SK-N-SH (cell line): ENCODE data around the gene CARM1. TPM values are rescaled to one million over a fixed set of nuclear protein-coding genes. Genes with fewer than 3 reads are reported as not detected.

Source experiments
- CTCF ChIA-PET: fragments of 300-600, 350-600 bp; formaldehyde crosslinking; extraction: SDS; loops from one replicate; lab custom pipeline; 2021; lab: Yijun Ruan, JAX
- POLR2A ChIA-PET: fragments of 350-600 bp; sonication (Branson Sonifier 250); formaldehyde crosslinking; extraction: SDS; loops from one replicate; lab custom pipeline; 2020; ENCODE audit warnings: antibody characterized with exemption, inconsistent platforms; lab: Yijun Ruan, JAX
- DNase-seq: peaks from one replicate; pipeline ENCODE4 v3.0.0; 2012
- H2AFZ ChIP-seq: fragments of 200-600 bp; sonication (generic); 2 replicates; pipeline ENCODE4 v1.8.1; 2016; ENCODE audit warnings: antibody characterized with exemption, mild to moderate bottlenecking, low read depth
- H3F3A ChIP-seq: fragments of 200-600 bp; sonication (generic); replicated peaks from 2 replicates; pipeline ENCODE3; 2016; ENCODE audit warnings: antibody characterized with exemption, mild to moderate bottlenecking; ENCODE audit not compliant: insufficient read depth
- H3K27ac ChIP-seq, 2 experiments: fragments of 200-500 bp in 1 of 2; fragments of 200-600 bp in 1 of 2; sonication (Bioruptor generic) in 1 of 2; sonication (generic), shearing (Covaris generic) in 1 of 2; 2 replicates each; pipeline versions ENCODE4 v1.5.1 to v1.6.1; 2014 to 2016; ENCODE audit warnings: low read depth in 2 of 2, inconsistent platforms in 1 of 2, low read length in 1 of 2, mild to moderate bottlenecking in 1 of 2, mixed read lengths in 1 of 2
- H3K27me3 ChIP-seq: fragments of 200-600 bp; sonication (generic), shearing (Covaris generic); 2 replicates; pipeline ENCODE4 v1.6.1; 2016; ENCODE audit warnings: mixed run types; ENCODE audit not compliant: insufficient read depth
- H3K36me3 ChIP-seq, 2 experiments: fragments of 200-500 bp in 1 of 2; fragments of 200-600 bp in 1 of 2; sonication (Bioruptor generic) in 1 of 2; sonication (generic) in 1 of 2; replicated peaks in 1 of 2; 2 replicates each; pipeline versions ENCODE3 to v1.5.1; 2014 to 2016; ENCODE audit warnings: low read length in 1 of 2, mild to moderate bottlenecking in 1 of 2; ENCODE audit not compliant: insufficient read depth in 2 of 2, control insufficient read depth in 1 of 2
- H3K4me1 ChIP-seq, 2 experiments: fragments of 200-500 bp in 1 of 2; fragments of 200-600 bp in 1 of 2; sonication (Bioruptor generic) in 1 of 2; sonication (generic), shearing (Covaris generic) in 1 of 2; 2 replicates each; pipeline versions ENCODE4 v1.5.1 to v1.6.1; 2014 to 2016; ENCODE audit warnings: low read depth in 1 of 2, low read length in 1 of 2, mixed run types in 1 of 2; ENCODE audit not compliant: insufficient read depth in 2 of 2, control insufficient read depth in 1 of 2
- H3K4me2 ChIP-seq: fragments of 200-600 bp; sonication (generic), shearing (Covaris generic); 2 replicates; pipeline ENCODE4 v1.6.1; 2017; ENCODE audit warnings: mixed run types
- H3K4me3 ChIP-seq, 2 experiments: fragments of 200-500 bp in 1 of 2; fragments of 200-600 bp in 1 of 2; sonication (Bioruptor generic) in 1 of 2; sonication (generic), shearing (Covaris generic) in 1 of 2; 2 replicates each; pipeline versions ENCODE4 v1.5.1 to v1.8.1; 2014 to 2016; ENCODE audit warnings: low read depth in 2 of 2, inconsistent platforms in 1 of 2, low read length in 1 of 2, mild to moderate bottlenecking in 1 of 2, mixed read lengths in 1 of 2, moderate library complexity in 1 of 2
- H3K79me2 ChIP-seq: fragments of 200-600 bp; sonication (generic); 2 replicates; pipeline ENCODE4 v1.8.1; 2017; ENCODE audit warnings: mild to moderate bottlenecking; ENCODE audit not compliant: insufficient read depth
- H3K9ac ChIP-seq: fragments of 200-600 bp; sonication (generic); 2 replicates; pipeline ENCODE4 v1.6.1; 2017; ENCODE audit warnings: mixed run types
- H3K9me2 ChIP-seq: fragments of 200-600 bp; sonication (generic); 2 replicates; pipeline ENCODE4 v1.6.1; 2017; ENCODE audit warnings: mixed run types
- H3K9me3 ChIP-seq: fragments of 200-600 bp; sonication (generic); 2 replicates; pipeline ENCODE4 v1.6.1; 2017; ENCODE audit warnings: mixed run types, mild to moderate bottlenecking, moderate library complexity
- H4K20me1 ChIP-seq: fragments of 200-600 bp; sonication (generic); 2 replicates; pipeline ENCODE4 v1.6.1; 2017; ENCODE audit warnings: mild to moderate bottlenecking, mixed run types; ENCODE audit not compliant: insufficient read depth
- ELF1 ChIP-seq: IDR thresholded peaks from 2 replicates; pipeline ENCODE4 v1.4.0; 2012
- FOXM1 ChIP-seq: IDR thresholded peaks from 2 replicates; pipeline ENCODE4 v1.4.0; 2012; ENCODE audit warnings: low read depth, mild to moderate bottlenecking
- GABPA ChIP-seq: IDR thresholded peaks from 2 replicates; pipeline ENCODE4 v1.4.0; 2012; ENCODE audit warnings: low read depth, mild to moderate bottlenecking
- GATA2 ChIP-seq: sonication (generic); formaldehyde crosslinking; IDR thresholded peaks from 2 replicates; pipeline ENCODE4 v1.5.0; 2020; ENCODE audit warnings: mild to moderate bottlenecking, missing genetic modification reagents
- JUND ChIP-seq: IDR thresholded peaks from 2 replicates; pipeline ENCODE4 v1.4.0; 2012
- MXI1 ChIP-seq: IDR thresholded peaks from 2 replicates; pipeline ENCODE4 v1.6.1; 2012; ENCODE audit warnings: mild to moderate bottlenecking, low read depth, low read length, improper control_type of control experiment
- NRF1 ChIP-seq: IDR thresholded peaks from 2 replicates; pipeline ENCODE4 v1.6.1; 2012; ENCODE audit warnings: low read depth, mild to moderate bottlenecking, low read length
- POLR2AphosphoS5 ChIP-seq: IDR thresholded peaks from 2 replicates; pipeline ENCODE4 v1.6.1; 2012; ENCODE audit warnings: low read depth, low read length
- RCOR1 ChIP-seq: fragments of 150-350 bp; IDR thresholded peaks from 2 replicates; pipeline ENCODE4 v1.6.1; 2017; ENCODE audit warnings: antibody characterized with exemption, low read length
- RXRA ChIP-seq: IDR thresholded peaks from 2 replicates; pipeline ENCODE4 v1.4.0; 2012; ENCODE audit warnings: low read depth, mild to moderate bottlenecking, borderline replicate concordance
- SMC3 ChIP-seq: IDR thresholded peaks from 2 replicates; pipeline ENCODE4 v1.6.1; 2012; ENCODE audit warnings: low read depth, low read length, improper control_type of control experiment
- TCF12 ChIP-seq: IDR thresholded peaks from 2 replicates; pipeline ENCODE4 v1.4.0; 2012
- TEAD4 ChIP-seq: IDR thresholded peaks from 2 replicates; pipeline ENCODE4 v1.4.0; 2012; ENCODE audit warnings: mild to moderate bottlenecking, borderline replicate concordance; ENCODE audit not compliant: insufficient read depth
- YY1 ChIP-seq: IDR thresholded peaks from 2 replicates; pipeline ENCODE4 v1.4.0; 2012; ENCODE audit warnings: low read depth, mild to moderate bottlenecking
- WGBS: methylation state at CpG from one replicate; pipeline ENCODE4 v1.1.6; 2017; ENCODE audit warnings: low lambda C conversion rate; 5-methylcytosine and 5-hydroxymethylcytosine counted together
- polyA plus RNA-seq, 3 experiments: library from polyadenylated mRNA; depleted of rRNA; stranded (reverse); fragments of >200 nt; gene quantifications; 2 replicates each; pipeline ENCODE4 v1.2.3, GENCODE V29; 2012
- TF ChIP-seq, protein P1 (sequence below): IDR thresholded peaks from 2 replicates; pipeline ENCODE4 v1.4.0; 2012; ENCODE audit warnings: low read depth
- TF ChIP-seq, protein P2 (sequence below): IDR thresholded peaks from 2 replicates; pipeline ENCODE4 v1.4.0; 2012; ENCODE audit warnings: low read depth, borderline replicate concordance
- TF ChIP-seq, protein P3 (sequence below): IDR thresholded peaks from 2 replicates; pipeline ENCODE4; 2012

The CARM1 gene
- polyA plus RNA-seq, 1 of the 3 experiments (the other 2 are of a cell fraction), result 62.2 TPM

DNA sequence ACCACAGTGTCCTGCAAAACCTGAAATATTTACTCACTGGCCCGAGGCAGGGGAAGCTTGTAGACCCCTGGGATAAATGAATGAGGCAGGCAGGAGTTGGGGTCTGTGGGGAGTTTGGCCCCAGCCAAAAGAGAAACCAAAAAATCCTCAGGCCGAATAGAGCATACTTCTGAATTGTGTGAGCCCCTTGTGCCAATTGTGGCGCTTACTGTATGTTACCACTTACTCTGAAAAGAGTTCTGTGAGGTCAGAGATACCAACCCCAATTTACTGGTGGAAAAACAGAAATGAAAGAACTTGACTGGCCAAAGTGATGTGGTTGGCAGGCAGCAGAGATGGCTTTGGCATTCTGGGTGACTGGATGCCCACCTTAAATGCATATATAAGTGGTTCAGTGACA, 6.9 kb downstream of the CARM1 start:
- no peak overlapping the region for H3K4me3 ChIP-seq
- H3K9ac ChIP-seq, result no peak overlapping the region
- H3K9me2 ChIP-seq, result no peaks in the 10 kb centered on the region
- no peaks in the 10 kb centered on the region for H3K27me3 ChIP-seq
- CTCF ChIA-PET, result interaction anchor here (0.6 to 1.7 kb wide), 4 partner anchors 10 to 226 kb away, joined by 3 to 6 read pairs (median 3); no protein-coding TSS in a partner anchor
- POLR2A ChIA-PET, result no interaction called here
- no peak overlapping the region for H2AFZ ChIP-seq
- 0 out of 4 replicates have a peak overlapping the region, but pooled peaks of 1 of the 2 experiments have one; percentile 11 for H3K27ac ChIP-seq
- no peaks in the 10 kb centered on the region for H3K9me3 ChIP-seq
- no peak for DNase-seq
- H3K4me1 ChIP-seq, result peaks cover 13 to 15% of the 10 kb centered on the region in 2 experiments; a peak in 2 of 4 replicates
- no peak overlapping the region for H3K4me2 ChIP-seq
- peaks cover 64% of the 10 kb centered on the region for H4K20me1 ChIP-seq
- H3F3A ChIP-seq, result no peaks in the 10 kb centered on the region
- no peaks in the 10 kb centered on the region for H3K36me3 ChIP-seq
- H3K79me2 ChIP-seq, result peaks cover 100% of the 10 kb centered on the region
- TF ChIP-seq, protein P1, sequence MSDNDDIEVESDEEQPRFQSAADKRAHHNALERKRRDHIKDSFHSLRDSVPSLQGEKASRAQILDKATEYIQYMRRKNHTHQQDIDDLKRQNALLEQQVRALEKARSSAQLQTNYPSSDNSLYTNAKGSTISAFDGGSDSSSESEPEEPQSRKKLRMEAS, result no peak
- TF ChIP-seq SMC3 (no peak), RXRA (no peak), GABPA (no peak), JUND (no peak), POLR2AphosphoS5 (no peak), RCOR1 (no peak), TEAD4 (no peak), YY1 (no peak), ELF1 (no peak)
- TF ChIP-seq, protein P2, sequence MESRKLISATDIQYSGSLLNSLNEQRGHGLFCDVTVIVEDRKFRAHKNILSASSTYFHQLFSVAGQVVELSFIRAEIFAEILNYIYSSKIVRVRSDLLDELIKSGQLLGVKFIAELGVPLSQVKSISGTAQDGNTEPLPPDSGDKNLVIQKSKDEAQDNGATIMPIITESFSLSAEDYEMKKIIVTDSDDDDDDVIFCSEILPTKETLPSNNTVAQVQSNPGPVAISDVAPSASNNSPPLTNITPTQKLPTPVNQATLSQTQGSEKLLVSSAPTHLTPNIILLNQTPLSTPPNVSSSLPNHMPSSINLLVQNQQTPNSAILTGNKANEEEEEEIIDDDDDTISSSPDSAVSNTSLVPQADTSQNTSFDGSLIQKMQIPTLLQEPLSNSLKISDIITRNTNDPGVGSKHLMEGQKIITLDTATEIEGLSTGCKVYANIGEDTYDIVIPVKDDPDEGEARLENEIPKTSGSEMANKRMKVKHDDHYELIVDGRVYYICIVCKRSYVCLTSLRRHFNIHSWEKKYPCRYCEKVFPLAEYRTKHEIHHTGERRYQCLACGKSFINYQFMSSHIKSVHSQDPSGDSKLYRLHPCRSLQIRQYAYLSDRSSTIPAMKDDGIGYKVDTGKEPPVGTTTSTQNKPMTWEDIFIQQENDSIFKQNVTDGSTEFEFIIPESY, result no peak
- WGBS, result 100% methylated on average over 3 of the region's 3 CpGs

DNA sequence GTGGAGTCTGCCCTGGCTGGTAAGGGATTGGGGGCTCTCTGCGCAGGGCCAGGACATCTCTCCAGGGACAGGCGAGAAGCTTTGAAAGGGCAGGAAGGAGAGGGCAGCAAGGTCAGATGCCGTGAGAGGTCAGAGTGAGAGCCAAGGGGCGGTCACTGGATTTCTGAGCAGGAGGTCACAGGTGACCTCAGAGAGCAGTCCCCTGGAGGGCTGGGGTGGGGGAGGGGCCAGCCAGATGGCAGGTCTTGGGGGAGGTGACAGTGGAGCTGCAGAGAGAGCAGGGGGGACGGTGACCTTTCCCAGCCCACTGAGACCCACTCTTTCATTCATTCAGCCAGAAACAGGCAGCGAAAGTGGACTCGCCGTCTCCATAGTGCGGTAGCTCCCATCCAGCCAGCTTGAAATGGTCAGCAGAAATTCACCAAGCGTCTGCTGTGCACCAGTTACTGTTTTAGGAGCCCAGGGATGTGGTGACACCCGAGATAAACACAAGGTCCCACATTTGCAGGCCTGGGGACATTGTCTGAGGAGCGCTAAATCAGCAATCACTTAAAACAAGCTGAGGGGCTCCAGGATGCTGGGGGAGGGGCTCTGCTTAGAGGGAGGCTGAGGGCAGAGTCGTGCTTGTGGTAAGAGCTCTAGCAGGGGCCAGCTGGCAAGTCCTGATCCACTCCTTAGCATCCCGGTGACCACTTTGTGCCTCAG, 10.2 kb downstream of the CARM1 start:
- DNase-seq, result peak; percentile 45
- H3K36me3 ChIP-seq, result no peaks in the 10 kb centered on the region
- WGBS, result 83% methylated on average over 12 of the region's 14 CpGs
- TF ChIP-seq, protein P3, sequence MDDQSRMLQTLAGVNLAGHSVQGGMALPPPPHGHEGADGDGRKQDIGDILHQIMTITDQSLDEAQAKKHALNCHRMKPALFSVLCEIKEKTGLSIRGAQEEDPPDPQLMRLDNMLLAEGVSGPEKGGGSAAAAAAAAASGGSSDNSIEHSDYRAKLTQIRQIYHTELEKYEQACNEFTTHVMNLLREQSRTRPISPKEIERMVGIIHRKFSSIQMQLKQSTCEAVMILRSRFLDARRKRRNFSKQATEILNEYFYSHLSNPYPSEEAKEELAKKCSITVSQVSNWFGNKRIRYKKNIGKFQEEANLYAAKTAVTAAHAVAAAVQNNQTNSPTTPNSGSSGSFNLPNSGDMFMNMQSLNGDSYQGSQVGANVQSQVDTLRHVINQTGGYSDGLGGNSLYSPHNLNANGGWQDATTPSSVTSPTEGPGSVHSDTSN, result no peak
- TF ChIP-seq YY1 (no peak), MXI1 (no peak), SMC3 (no peak), GATA2 (CRISPR knock-in tag) (no peak), TCF12 (no peak), NRF1 (no peak), FOXM1 (no peak), TEAD4 (no peak)
- no peaks in the 10 kb centered on the region for H3K9me3 ChIP-seq
- H3K4me1 ChIP-seq, result peaks cover 9 to 19% of the 10 kb centered on the region in 2 experiments; a peak in 1 of 4 replicates
- no peaks in the 10 kb centered on the region for H3K27me3 ChIP-seq
- H3K27ac ChIP-seq, result no peak overlapping the region; a peak in 1 of 4 replicates
- peaks cover 53% of the 10 kb centered on the region for H4K20me1 ChIP-seq
- H3F3A ChIP-seq, result peaks cover 10% of the 10 kb centered on the region
- H3K79me2 ChIP-seq, result peaks cover 100% of the 10 kb centered on the region
- H3K4me2 ChIP-seq, result no peak overlapping the region; the same call in 1 of the 2 replicates
- H3K9me2 ChIP-seq, result no peaks in the 10 kb centered on the region
- no peak overlapping the region for H2AFZ ChIP-seq
- ChIA-PET POLR2A (interaction anchor here (1.2 to 1.3 kb wide), 2 partner anchors 9 to 11 kb away, joined by 4 read pairs; no protein-coding TSS in a partner anchor), CTCF (interaction anchor here (0.6 to 5.1 kb wide), 6 partner anchors 9 to 54 kb away, joined by 3 to 49 read pairs (median 3); partner anchors contain the start of gene CARM1)
- no peak overlapping the region for H3K4me3 ChIP-seq
- H3K9ac ChIP-seq, result no peak overlapping the region
